ENCODE data around the gene ZBTB17.
"Not testable (repeated sequence)": the region's sequence is repeated elsewhere in the genome, so short reads cannot be mapped to it uniquely, and the experiment has no call there.

Gene ZBTB17

DNA sequence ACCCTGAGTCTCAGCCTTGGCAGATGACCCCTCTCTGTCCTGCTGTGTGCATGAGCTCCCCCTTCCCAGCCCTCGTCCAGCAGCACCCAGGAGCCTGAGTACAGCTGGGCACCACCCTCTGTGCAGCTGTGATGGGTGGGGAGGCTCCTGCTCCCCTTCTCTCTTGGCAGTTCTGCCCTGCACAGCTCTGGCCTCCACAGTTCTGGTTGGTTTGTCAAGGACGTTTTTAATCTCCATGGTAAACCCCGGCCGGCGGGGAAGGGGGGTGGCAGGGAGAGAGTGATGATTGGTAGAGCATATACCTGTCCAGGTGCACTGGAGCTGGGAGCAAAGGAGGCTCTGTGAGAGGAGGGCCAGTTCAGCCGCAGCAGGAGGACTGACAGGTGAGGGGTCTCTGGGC, 45.8 kb upstream of the ZBTB17 start, which contains the start of gene CLCNKA:
TSS of gene CLCNKA (plus strand) at position 356 of the 400 bp plus-strand sequence. CDS start 584 bp downstream, outside the sequence.
- Histone ChIP-seq H3K4me2 (ENCODE audit: low read length) (no peak within 1 kb of the TSS), H3K4me3 (ENCODE audit: low read length) (no peak within 1 kb of the TSS), H3K9me3 (ENCODE audit: control insufficient read depth, insufficient read depth, low read length) (no peaks in the 10 kb centered on the region), H3K9me2 (replicated peaks; ENCODE audit: control insufficient read depth, low read length) (no peaks in the 10 kb centered on the region), H4K20me1 (ENCODE audit: control insufficient read depth, insufficient read depth, low read depth, low read length) (no peaks in the 10 kb centered on the region), H3K4me1 (ENCODE audit: control insufficient read depth, low read length) (no peaks in the 10 kb centered on the region), H3K27me3 (ENCODE audit: control insufficient read depth, low read length) (peaks cover 19% of the 10 kb centered on the region), H3K27ac (ENCODE audit: low read depth, low read length) (no peak within 1 kb of the TSS), H3K79me2 (ENCODE audit: control insufficient read depth, low read length) (no peaks in the 10 kb centered on the region), H3F3A (ENCODE audit: control insufficient read depth, insufficient read depth) (no peaks in the 10 kb centered on the region), H3K36me3 (ENCODE audit: control insufficient read depth, low read length) (no peaks in the 10 kb centered on the region)
- TF ChIP-seq, protein P1, sequence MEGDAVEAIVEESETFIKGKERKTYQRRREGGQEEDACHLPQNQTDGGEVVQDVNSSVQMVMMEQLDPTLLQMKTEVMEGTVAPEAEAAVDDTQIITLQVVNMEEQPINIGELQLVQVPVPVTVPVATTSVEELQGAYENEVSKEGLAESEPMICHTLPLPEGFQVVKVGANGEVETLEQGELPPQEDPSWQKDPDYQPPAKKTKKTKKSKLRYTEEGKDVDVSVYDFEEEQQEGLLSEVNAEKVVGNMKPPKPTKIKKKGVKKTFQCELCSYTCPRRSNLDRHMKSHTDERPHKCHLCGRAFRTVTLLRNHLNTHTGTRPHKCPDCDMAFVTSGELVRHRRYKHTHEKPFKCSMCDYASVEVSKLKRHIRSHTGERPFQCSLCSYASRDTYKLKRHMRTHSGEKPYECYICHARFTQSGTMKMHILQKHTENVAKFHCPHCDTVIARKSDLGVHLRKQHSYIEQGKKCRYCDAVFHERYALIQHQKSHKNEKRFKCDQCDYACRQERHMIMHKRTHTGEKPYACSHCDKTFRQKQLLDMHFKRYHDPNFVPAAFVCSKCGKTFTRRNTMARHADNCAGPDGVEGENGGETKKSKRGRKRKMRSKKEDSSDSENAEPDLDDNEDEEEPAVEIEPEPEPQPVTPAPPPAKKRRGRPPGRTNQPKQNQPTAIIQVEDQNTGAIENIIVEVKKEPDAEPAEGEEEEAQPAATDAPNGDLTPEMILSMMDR (IDR thresholded peaks at IDR 0.05; ENCODE audit: low read depth, low read length, poor library complexity, severe bottlenecking): no peak
- TF ChIP-seq EZH2phosphoT487 (IDR thresholded peaks at IDR 0.05; ENCODE audit: borderline replicate concordance, low read length): no peak

DNA sequence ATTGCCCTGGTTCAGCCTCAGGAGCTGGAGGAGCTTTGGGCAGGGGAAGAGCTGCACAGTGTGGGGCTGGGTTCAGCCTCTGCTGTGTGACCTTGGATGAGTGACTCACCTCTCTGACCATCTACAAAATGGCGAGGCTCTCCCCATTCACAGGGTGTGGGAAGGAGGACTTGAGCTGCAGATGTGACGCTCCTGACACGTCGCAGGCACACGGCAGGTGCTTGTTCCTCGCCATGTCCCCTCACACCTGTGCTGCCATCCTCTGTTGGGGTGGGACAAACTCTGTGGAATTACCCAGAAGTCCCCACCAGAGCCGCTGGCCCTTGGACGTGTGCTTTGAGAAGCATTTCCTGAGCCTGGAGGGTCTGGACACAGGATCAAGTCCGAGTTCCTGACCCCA, 45.0 kb upstream of the ZBTB17 start:
- not testable (repeated sequence) for H3K79me2 ChIP-seq (ENCODE audit: control insufficient read depth, low read length); H3K4me2 ChIP-seq (ENCODE audit: low read length); H3F3A ChIP-seq (ENCODE audit: control insufficient read depth, insufficient read depth); H4K20me1 ChIP-seq (ENCODE audit: control insufficient read depth, insufficient read depth, low read depth, low read length); H3K4me3 ChIP-seq (ENCODE audit: low read length); H3K9me2 ChIP-seq (replicated peaks; ENCODE audit: control insufficient read depth, low read length); H3K9me3 ChIP-seq (ENCODE audit: control insufficient read depth, insufficient read depth, low read length); H3K4me1 ChIP-seq (ENCODE audit: control insufficient read depth, low read length); H3K36me3 ChIP-seq (ENCODE audit: control insufficient read depth, low read length); H3K27ac ChIP-seq (ENCODE audit: low read depth, low read length)
- H3K27me3 ChIP-seq (ENCODE audit: control insufficient read depth, low read length): peaks cover 19% of the 10 kb centered on the region

DNA sequence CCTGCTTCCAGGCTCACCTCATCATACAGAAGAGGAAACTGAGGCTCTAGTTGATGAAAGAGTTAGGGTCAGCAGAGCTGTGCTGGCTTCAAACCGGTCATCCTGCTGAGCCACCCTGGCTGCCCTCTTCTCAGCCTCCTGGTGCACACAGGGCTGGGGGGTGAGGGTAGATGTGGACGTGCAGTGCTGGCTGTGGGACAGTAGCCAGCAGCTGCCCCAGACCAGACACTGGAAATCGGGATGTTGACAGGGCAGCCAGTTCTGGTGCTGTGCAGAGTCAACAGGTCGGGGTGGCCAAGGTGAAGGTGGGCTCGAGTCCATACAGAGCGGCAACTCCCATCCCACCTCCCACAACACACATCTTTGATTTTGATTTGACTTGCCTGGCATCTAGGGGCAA, 44.4 kb upstream of the ZBTB17 start:
- TF ChIP-seq, protein P1 (IDR thresholded peaks at IDR 0.05; ENCODE audit: low read depth, low read length, poor library complexity, severe bottlenecking): no peak
- TF ChIP-seq EZH2phosphoT487 (IDR thresholded peaks at IDR 0.05; ENCODE audit: borderline replicate concordance, low read length): no peak
- H3F3A ChIP-seq (ENCODE audit: control insufficient read depth, insufficient read depth): no peaks in the 10 kb centered on the region

DNA sequence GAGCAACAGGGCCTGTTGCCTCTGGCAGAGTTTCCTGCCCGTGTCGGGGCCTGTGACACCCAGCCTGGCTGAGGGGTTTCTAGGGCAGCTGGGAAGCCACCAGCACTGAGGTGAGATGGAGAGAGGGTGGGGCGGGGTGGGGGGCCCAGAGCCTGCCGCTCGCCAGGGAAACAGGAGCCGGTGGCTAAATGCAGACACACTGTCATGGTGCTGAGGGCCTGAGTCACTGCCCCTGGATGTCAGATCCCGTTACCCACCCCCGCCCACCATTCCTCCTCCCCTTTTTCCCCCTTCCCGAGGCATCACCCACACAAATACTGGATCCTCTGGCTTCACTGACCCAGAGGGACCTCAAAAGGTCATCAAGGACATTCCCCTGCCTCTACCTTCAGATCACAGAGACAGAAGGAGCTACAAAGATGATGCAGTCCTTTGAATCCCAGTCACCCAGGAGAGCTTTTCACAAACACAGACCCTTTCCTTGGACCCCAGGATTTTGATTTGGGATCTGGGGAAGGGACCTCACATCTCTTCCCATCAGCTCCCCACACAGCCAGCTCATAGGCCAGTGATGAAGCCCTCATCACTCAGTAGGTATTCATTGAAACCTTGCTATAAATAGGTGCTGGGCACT, 43.9 kb upstream of the ZBTB17 start:
- Histone ChIP-seq H3K4me2 (ENCODE audit: low read length) (no peak overlapping the region), H3K9me2 (replicated peaks; ENCODE audit: control insufficient read depth, low read length) (no peaks in the 10 kb centered on the region), H3K36me3 (ENCODE audit: control insufficient read depth, low read length) (no peaks in the 10 kb centered on the region), H3K27me3 (ENCODE audit: control insufficient read depth, low read length) (peaks cover 19% of the 10 kb centered on the region), H3K9me3 (ENCODE audit: control insufficient read depth, insufficient read depth, low read length) (no peaks in the 10 kb centered on the region), H3K27ac (ENCODE audit: low read depth, low read length) (no peak overlapping the region), H3K4me1 (ENCODE audit: control insufficient read depth, low read length) (peaks cover 5% of the 10 kb centered on the region), H4K20me1 (ENCODE audit: control insufficient read depth, insufficient read depth, low read depth, low read length) (no peaks in the 10 kb centered on the region), H3K4me3 (ENCODE audit: low read length) (no peak overlapping the region), H3K79me2 (ENCODE audit: control insufficient read depth, low read length) (no peaks in the 10 kb centered on the region), H3F3A (ENCODE audit: control insufficient read depth, insufficient read depth) (no peaks in the 10 kb centered on the region)
- TF ChIP-seq, protein P1 (IDR thresholded peaks at IDR 0.05; ENCODE audit: low read depth, low read length, poor library complexity, severe bottlenecking): no peak
- TF ChIP-seq EZH2phosphoT487 (IDR thresholded peaks at IDR 0.05; ENCODE audit: borderline replicate concordance, low read length): no peak

More for the DNA sequence above, 44.4 kb upstream of the ZBTB17 start:
- Histone ChIP-seq H4K20me1 (ENCODE audit: control insufficient read depth, insufficient read depth, low read depth, low read length) (no peaks in the 10 kb centered on the region), H3K36me3 (ENCODE audit: control insufficient read depth, low read length) (no peaks in the 10 kb centered on the region), H3K27me3 (ENCODE audit: control insufficient read depth, low read length) (peaks cover 19% of the 10 kb centered on the region), H3K4me3 (ENCODE audit: low read length) (no peak overlapping the region), H3K4me1 (ENCODE audit: control insufficient read depth, low read length) (no peaks in the 10 kb centered on the region), H3K27ac (ENCODE audit: low read depth, low read length) (no peak overlapping the region), H3K79me2 (ENCODE audit: control insufficient read depth, low read length) (no peaks in the 10 kb centered on the region), H3K9me3 (ENCODE audit: control insufficient read depth, insufficient read depth, low read length) (no peaks in the 10 kb centered on the region), H3K9me2 (replicated peaks; ENCODE audit: control insufficient read depth, low read length) (no peaks in the 10 kb centered on the region), H3K4me2 (ENCODE audit: low read length) (no peak overlapping the region)

All from DOHH2 (cell line).